Thoracic aorta (tissue), 2 donors: ENCODE results near the gene BHLHE40. TPM values are rescaled to one million over a fixed set of nuclear protein-coding genes. Genes with fewer than 3 reads are reported as not detected.

Experiments
- ATAC-seq: fragments of 150-250 bp; one replicate; pipeline ENCODE4 v1.8.0; 2017; ENCODE audit warnings: low read depth; ENCODE audit not compliant: insufficient number of reproducible peaks, low FRiP score
- DNase-seq: peaks from one replicate; pipeline ENCODE4 v3.0.0-alpha.2; 2020; ENCODE audit warnings: low spot score
- H3K27ac ChIP-seq, 2 donors: fragments of 200-600 bp; sonication (generic); 1 replicate in 1 of 2; 2 replicates in 1 of 2; pipeline ENCODE4 v1.5.1; 2016; ENCODE audit warnings: mild to moderate bottlenecking in 2 of 2, moderate library complexity in 2 of 2
- H3K27me3 ChIP-seq: fragments of 200-600 bp; sonication (generic); replicated peaks from 2 replicates; pipeline ENCODE4 v1.6.0; 2016; ENCODE audit warnings: mild to moderate bottlenecking; ENCODE audit not compliant: insufficient read depth
- H3K36me3 ChIP-seq: fragments of 200-600 bp; sonication (generic); one replicate; pipeline ENCODE4 v1.5.1; 2016
- H3K4me1 ChIP-seq, 2 donors: fragments of 200-600 bp; sonication (generic); 1 replicate in 1 of 2; 2 replicates in 1 of 2; pipeline versions ENCODE4 v1.5.1 to v1.6.0; 2016; ENCODE audit warnings: low read depth in 2 of 2, mild to moderate bottlenecking in 1 of 2; ENCODE audit not compliant: control insufficient read depth in 1 of 2
- H3K4me3 ChIP-seq: fragments of 200-600 bp; sonication (generic); 2 replicates; pipeline ENCODE4 v1.5.1; 2016; ENCODE audit warnings: mild to moderate bottlenecking
- H3K9me3 ChIP-seq: fragments of 200-600 bp; sonication (generic); 2 replicates; pipeline ENCODE4 v1.5.1; 2016
- total RNA-seq, 2 donors: library from RNA; depleted of rRNA; stranded (reverse); fragments of >200 nt; gene quantifications; one replicate each; pipeline versions ENCODE4 v1.1.0 to v1.2.3, GENCODE V29; 2016
- TF ChIP-seq, protein P1 (sequence below): fragments of 200-600 bp; sonication (generic); IDR thresholded peaks from one replicate; pipeline ENCODE4 v1.5.1; 2019; ENCODE audit warnings: antibody characterized with exemption

The BHLHE40 gene
- total RNA-seq, 2 donors from 2014 or later, result 47.2 to 109 TPM

DNA sequence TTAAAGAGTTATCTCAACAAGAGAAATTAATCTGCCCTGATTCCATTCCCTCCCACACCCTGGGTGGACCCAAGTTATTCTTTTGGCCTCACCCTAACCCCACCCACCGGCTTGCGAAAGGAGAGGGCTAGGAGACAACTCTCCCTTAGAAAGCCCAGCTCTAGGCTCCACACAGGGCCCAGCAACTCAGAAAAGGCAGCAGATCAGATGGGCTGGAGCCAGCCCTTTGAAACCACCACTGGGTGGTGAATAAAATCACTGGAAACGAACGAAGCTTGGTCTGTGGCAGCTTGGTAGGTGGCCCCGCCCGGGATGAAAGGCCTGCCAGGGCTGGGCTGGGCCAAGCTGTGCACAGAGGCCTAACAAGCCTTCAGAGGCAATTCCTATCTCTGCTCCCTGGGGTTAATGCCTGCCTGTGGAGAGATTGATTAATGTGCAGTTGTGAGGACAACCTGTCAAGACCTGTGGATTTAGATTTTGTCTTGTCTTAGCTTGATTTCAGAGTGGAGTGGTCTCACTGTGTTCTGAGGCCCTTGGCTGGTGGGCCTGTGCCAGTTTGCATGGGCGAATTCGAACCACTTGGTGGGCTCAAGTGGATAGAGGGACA lies 38.8 kb downstream of the BHLHE40 start:
- TF ChIP-seq, protein P1, sequence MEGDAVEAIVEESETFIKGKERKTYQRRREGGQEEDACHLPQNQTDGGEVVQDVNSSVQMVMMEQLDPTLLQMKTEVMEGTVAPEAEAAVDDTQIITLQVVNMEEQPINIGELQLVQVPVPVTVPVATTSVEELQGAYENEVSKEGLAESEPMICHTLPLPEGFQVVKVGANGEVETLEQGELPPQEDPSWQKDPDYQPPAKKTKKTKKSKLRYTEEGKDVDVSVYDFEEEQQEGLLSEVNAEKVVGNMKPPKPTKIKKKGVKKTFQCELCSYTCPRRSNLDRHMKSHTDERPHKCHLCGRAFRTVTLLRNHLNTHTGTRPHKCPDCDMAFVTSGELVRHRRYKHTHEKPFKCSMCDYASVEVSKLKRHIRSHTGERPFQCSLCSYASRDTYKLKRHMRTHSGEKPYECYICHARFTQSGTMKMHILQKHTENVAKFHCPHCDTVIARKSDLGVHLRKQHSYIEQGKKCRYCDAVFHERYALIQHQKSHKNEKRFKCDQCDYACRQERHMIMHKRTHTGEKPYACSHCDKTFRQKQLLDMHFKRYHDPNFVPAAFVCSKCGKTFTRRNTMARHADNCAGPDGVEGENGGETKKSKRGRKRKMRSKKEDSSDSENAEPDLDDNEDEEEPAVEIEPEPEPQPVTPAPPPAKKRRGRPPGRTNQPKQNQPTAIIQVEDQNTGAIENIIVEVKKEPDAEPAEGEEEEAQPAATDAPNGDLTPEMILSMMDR, result no peak
- DNase-seq, result peak; percentile 28
- Histone ChIP-seq H3K27me3 (no peaks in the 10 kb centered on the region), H3K4me3 (no peak overlapping the region), H3K9me3 (no peaks in the 10 kb centered on the region), H3K4me1 (peaks cover 5 to 16% of the 10 kb centered on the region in 2 donors), H3K36me3 (no peaks in the 10 kb centered on the region), H3K27ac (peak overlapping the region; percentile 25 to 57)
- peak; percentile 10 for ATAC-seq

DNA sequence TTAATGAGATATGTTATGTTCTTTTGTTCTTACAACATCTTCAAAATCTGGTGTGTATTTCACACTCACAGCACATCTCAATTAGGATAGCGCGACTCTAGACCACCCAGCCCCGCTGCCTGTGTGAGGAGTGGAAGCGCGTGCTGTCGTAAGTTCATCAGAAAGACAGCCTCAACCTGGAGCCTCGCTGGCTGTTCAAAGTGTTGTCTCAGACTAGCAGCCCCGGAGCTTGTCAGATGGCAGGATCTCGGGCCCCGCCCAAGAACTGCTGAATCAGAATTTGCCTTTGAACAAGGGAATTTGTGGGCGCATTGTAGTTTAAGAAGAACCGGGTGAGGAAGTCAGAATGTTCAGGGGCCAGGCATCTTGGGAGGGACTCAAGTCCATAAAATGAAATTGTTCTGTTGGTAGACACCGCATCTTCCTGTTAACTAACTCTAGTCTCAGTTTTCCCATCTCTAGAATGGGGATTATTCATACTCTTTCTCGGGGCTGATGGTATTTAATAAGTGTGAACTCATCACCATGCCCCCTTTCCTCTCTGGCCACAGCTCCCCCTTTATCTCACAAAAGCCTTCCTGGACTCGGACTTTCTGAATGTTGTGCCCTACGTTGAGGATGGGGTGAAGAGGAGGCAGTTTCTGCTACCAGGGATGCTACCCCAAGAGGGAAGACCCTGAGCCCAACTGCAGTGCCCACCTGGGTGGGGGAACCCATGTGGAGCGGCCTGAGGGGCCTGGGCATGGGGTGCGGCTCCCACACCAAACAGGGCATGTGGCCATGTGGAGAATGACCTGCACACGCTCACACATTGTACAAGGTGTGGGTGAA lies 40.4 kb downstream of the BHLHE40 start:
- TF ChIP-seq, protein P1, result no peak
- H3K36me3 ChIP-seq, result no peaks in the 10 kb centered on the region

DNA sequence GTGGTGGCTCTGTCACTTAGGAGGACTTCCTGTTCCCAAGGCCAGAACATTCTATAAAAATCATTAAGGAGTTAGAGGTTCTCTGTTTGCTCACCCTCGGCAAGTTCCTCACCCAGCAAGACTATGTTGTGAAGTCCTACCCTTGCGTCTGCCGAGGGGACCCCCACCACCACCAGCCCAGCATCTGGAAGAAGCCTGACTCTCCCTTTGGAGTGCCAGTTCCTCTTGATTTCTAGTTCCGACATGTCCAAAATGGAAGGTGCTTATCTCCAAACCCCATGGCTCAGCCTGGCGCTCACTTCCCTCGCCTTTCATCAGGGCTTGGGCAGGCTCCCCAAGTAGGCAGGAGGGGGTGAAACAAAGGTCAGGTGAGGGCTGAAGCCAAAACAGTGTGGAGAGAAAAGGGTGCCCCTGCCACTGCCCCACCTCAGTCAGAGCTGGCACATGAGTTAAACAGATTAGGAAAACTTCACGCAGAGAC lies 41.0 kb downstream of the BHLHE40 start:
- H3K4me3 ChIP-seq, result no peak overlapping the region
- H3K27ac ChIP-seq, result no peak overlapping the region
- no peaks in the 10 kb centered on the region for H3K9me3 ChIP-seq
- no peaks in the 10 kb centered on the region for H3K27me3 ChIP-seq
- DNase-seq, result no peak
- peaks cover 9 to 29% of the 10 kb centered on the region in 2 donors for H3K4me1 ChIP-seq
- H3K36me3 ChIP-seq, result no peaks in the 10 kb centered on the region
- ATAC-seq, result no peak
- TF ChIP-seq, protein P1, result no peak

More for the DNA sequence above, 40.4 kb downstream of the BHLHE40 start:
- no peak for ATAC-seq
- Histone ChIP-seq H3K4me3 (no peak overlapping the region), H3K4me1 (peaks cover 9 to 29% of the 10 kb centered on the region in 2 donors), H3K9me3 (no peaks in the 10 kb centered on the region), H3K27ac (no peak overlapping the region), H3K27me3 (no peaks in the 10 kb centered on the region)
- DNase-seq, result no peak

DNA sequence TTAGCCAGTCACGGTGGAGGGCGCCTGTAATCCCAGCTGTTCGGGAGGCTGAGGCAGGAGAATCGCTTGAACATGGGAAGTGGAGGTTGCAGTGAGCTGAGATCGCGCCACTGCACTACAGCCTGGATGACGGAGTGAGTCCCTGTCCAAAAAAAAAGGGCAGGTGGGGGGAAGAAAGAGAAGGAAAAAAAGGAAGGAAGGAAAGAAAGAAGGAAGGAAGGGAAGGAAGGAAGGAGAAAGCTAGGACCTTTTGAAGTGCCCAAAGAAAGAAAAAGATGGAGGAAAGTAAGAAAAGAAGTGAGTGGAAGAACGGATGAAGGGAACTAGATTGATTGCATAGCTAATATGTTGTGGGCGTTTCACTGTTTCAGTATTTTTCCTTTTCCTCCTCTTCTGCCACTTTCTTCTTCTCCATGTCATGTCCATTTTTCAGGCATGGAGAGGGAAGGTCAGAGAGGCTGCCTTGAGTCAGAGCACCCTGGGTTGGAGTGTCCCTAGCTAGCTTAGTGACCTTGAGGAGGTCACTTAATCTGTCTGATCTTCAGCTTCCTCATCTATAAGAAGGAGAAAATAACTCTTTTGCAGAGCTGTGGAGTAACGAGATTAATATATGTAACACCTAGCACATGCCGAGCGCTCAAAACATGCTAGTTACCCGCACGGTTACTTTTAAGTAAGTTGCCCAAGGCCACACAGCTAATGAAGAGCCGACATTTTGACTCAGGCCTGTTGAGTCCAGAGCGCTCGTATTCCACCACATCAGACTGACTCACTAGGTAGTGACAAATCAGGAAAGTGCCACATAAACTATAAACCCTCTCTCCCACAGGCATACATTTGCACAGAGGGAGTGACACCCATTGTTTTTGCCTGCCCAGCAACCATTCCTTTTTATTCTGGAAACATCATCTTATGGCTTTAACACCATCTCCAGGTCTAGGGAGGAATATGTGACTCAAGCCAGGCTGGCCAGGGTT lies 42.2 kb downstream of the BHLHE40 start:
- Histone ChIP-seq H3K36me3 (no peaks in the 10 kb centered on the region), H3K27me3 (no peaks in the 10 kb centered on the region), H3K4me1 (peaks cover 9 to 34% of the 10 kb centered on the region in 2 donors), H3K27ac (peak overlapping the region; percentile 57 to 69), H3K9me3 (no peaks in the 10 kb centered on the region), H3K4me3 (no peak overlapping the region)
- DNase-seq, result no peak
- ATAC-seq, result no peak
- TF ChIP-seq, protein P1, result no peak
